Measurements from ENCODE around the gene C1orf210. TPM values are rescaled to one million over a fixed set of nuclear protein-coding genes. Genes with fewer than 3 reads are reported as not detected.

Gene C1orf210
- total RNA-seq, result not detected in 2 replicates

DNA sequence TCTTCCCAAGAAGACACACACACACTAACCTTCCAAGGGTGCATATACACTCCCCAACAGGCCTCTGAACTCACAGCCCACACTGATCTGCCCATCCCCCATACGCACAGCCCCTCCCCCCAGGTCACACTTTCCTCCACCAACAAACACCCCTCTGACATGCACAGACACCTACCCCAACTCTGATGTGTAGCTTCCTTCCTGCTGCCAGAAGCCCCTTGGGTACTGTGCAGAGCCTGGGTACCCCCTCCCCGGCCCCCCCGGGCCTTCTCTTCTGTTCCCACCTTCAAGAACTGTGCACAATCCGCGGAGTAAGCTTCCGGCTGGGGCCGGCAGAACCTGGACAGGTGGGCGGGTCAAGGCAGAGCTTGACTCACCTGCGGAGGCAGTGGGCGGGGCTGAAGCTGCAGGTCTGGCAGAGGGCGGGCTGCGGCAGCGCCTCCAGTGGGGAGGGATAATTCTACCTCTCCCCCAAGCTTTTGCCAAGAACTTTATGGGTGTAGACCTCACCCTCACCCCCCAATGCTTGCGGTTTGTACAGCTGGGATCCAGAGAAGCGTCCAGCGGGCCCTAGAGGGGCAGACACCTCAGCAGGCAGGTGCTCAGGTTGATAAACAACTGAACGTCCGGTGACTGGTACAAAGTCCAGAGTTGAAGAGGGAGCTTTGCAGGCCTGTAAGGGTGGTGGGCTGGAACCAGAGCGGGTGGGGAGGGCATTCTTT is at the start of gene C1orf210:
TSS of gene C1orf210 (minus strand) at position 313 of the 722 bp plus-strand sequence. CDS start 2,311 bp downstream, outside the sequence.
- no peak for DNase-seq (ENCODE audit: low read depth, low spot score)

DNA sequence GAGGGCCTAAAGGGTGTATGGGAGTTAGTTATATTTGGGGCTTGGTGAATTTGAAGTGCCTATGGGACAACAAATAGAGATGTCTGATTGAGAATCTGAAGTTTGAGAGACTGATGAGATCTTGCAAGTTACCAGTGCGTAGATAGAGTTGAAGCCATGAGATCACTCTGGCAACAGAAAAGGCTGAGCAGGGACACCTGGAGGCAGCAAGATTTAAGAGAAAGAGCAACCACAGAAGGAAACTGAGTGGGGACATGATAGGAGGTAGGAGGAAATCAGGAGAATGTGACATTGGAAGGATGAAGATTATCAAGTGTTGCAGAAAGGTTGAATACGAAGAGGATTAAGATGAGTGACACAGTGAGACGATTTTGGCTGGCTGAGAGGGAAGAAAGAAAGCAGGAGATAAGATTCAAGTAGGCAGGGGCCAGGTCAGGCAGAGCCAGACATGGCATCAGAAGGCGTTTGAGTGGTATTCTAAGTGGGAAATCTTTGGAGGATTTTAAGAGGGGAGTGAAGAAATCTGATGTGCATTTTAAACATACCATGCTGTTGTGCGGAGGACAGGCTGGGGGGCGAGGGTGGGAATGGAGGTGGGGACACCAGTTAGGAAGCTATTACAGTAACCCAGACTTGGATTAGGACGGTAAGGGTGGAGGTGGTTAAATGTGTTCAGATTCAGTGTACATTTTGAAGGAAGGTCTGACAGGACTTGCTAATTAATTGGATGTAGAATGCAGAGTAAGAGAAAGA is 49.2 kb upstream of the C1orf210 start:
- no peak for DNase-seq (ENCODE audit: low read depth, low spot score)

GRCh38 chr1:43331688-43332087 is 46.3 kb upstream of the C1orf210 start:
- DNase-seq (ENCODE audit: low read depth, low spot score), result no peak

GRCh38 chr1:43329995-43330751 is 44.8 kb upstream of the C1orf210 start:
- peak; percentile 55 for DNase-seq (ENCODE audit: low read depth, low spot score)

- no peak for DNase-seq (ENCODE audit: low read depth, low spot score)
These were observed 42.3 kb upstream of the C1orf210 start for GRCh38 chr1:43327549-43328292.

- DNase-seq (ENCODE audit: low read depth, low spot score), result no peak
These were observed 40.0 kb upstream of the C1orf210 start for GRCh38 chr1:43325381-43325780.

DNA sequence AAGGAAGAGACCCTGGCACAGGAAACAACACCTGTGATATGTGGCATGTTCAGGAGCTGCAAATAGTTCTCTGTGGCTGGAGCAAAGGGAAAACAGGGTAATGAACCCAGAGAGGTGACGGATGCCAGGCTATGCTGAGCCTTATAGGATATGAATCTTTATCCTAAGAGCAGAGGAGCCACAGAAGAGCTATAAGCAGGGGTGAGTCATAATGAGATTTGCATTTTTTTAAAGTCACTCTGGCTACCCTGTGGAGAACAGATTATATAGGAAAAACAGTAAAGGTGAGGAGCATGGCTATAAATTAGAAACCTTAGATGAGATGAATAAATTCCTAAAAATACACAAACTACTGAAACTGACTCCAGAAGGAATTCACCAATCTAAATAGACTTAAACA is 39.4 kb upstream of the C1orf210 start:
- DNase-seq (ENCODE audit: low read depth, low spot score), result no peak

GRCh38 chr1:43322506-43322905 is 37.1 kb upstream of the C1orf210 start:
- no peak for DNase-seq (ENCODE audit: low read depth, low spot score)

- DNase-seq (ENCODE audit: low read depth, low spot score), result no peak
These were observed 36.0 kb upstream of the C1orf210 start for GRCh38 chr1:43321331-43321891.

- DNase-seq (ENCODE audit: low read depth, low spot score), result no peak
These were observed 34.4 kb upstream of the C1orf210 start for GRCh38 chr1:43319766-43320165.

- no peak for DNase-seq (ENCODE audit: low read depth, low spot score)
These were observed 33.9 kb upstream of the C1orf210 start for GRCh38 chr1:43319288-43319687.

DNA sequence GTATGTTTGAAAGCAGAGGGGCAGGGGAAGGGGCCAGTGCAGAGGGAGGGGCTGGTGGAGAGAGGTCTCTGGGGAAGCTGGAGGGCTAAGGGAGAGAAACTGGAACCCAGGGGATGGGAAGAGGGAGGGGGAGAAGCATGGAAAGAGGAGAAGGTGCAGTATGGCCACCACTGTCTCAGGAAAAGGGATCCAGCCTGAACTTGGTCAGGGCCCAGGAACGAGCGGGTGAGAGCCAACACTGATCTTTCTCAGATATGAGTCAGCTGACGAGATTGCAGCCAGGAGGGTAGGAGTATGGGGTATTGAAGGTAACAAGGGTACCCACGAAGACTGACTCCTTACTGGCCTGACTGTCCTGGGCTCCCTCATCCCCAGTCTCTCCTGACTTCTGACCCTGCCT is 33.5 kb upstream of the C1orf210 start:
- DNase-seq (ENCODE audit: low read depth, low spot score), result no peak

DNA sequence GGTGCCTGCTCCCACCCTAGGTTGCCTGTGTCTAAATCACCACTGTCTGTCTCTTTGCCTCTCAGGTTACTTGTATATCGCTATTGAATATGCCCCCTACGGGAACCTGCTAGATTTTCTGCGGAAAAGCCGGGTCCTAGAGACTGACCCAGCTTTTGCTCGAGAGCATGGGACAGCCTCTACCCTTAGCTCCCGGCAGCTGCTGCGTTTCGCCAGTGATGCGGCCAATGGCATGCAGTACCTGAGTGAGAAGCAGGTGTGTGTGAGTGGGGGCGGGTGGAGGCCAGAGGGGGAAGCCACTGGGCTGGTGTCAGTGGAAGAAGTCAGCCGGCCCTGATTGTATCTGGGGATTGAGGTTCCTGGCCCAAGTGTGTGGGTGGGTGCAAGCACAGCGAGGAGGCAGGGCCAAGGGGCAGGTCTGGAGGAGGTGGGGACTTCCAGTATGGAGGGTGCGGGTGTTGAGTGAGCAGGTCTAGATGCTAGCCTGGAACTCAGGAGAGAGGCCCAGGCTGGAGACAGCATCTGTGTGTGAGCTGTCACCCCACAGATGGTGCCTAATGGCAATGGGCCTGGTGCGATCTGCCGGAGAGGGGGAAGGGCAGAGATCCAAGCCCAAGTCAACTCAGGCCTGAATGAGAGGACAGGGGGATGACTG is 32.6 kb upstream of the C1orf210 start:
- DNase-seq (ENCODE audit: low read depth, low spot score), result no peak

DNA sequence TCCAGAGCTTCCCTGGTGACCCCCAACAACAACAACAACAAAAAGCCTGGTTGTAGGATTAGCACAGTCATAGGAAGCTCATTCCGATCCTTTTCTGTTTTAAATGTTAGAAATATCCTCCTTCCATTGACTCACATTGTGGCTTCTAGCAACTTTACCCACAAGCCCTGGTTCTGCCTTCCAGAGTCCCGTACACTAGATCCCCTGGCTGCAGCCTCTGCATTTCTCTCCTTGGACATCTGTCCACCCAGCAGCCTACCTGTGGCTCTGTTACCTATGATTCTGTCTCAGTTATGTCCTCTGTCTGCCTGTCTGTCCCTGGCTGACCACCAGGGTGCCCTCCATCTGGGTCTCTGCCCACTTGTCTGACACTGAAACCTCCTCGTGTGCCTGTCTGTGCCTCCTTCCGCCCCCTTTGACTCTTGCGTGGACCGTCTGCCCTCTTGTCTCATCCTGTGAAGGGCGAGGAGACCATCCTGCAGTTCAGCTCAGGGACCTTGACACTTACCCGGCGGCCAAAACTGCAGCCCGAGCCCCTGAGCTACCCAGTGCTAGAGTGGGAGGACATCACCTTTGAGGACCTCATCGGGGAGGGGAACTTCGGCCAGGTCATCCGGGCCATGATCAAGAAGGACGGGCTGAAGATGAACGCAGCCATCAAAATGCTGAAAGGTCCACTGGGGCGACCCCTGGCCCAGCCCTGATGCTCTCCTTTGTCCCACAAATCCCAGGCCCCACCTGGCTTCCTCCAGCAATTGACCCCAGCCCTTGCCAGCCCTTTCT is 31.5 kb upstream of the C1orf210 start:
- DNase-seq (ENCODE audit: low read depth, low spot score), result no peak

DNA sequence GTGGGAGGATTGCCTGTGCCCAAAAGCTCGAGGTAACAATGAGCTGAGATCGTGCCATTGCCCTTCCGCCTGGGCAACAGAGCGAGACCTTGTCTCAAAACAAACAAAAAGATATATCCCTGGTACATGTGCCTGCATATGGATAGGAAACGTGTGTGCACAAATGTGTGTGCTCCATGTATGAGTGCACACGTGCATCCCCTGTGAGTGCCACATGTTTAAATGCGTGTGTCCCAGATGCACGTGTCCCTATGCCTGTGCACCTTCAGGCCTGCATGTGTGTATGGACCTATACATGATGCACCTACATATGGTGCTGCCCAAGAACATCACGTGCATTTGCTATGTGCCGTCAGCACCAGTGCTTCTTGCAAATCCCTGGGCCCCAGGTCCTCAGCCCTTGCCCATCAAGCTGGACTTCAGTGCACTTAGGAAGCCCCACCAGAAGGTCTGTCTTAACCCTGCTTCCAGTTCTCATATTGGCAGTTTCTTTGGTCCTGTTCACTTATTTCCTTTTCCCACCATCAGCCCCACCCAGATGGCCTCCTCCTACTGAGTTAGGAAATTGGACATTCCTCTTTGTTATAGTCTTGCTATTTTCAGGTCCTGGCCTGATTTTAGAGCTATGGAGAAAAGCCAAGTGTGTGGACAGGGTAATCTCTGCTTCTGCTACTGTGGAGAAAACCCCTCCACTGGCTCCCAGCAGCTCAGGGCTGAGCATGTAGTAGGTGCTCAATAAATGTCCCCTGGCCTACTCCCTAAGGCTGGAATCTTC is 30.8 kb upstream of the C1orf210 start:
- no peak for DNase-seq (ENCODE audit: low read depth, low spot score)

GRCh38 chr1:43315481-43315880 is 30.1 kb upstream of the C1orf210 start:
- no peak for DNase-seq (ENCODE audit: low read depth, low spot score)

GRCh38 chr1:43314233-43314632 is 28.9 kb upstream of the C1orf210 start:
- no peak for DNase-seq (ENCODE audit: low read depth, low spot score)

DNA sequence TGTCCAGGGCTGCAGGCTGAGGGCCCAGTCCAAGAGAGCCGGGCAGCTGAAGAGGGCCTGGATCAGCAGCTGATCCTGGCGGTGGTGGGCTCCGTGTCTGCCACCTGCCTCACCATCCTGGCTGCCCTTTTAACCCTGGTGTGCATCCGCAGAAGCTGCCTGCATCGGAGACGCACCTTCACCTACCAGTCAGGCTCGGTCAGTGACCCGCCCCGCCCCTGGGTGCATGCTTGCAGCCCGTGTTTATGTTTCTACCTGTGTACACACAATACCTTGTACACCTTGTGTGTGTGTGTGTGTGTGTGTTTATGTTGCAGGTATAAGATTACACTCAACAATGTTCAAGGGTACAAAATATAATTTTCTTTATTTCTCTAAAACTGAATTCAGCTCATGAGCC is 28.4 kb upstream of the C1orf210 start:
- DNase-seq (ENCODE audit: low read depth, low spot score), result no peak
